SHP77 treated with DMSO at 0.1 percent for 48 hours (cell line): ENCODE measurements around the gene ABHD2.
"Not testable (repeated sequence)": the region's sequence is repeated elsewhere in the genome, so short reads cannot be mapped to it uniquely, and the experiment has no call there.

Experiments used
- DNase-seq: peaks from one replicate; lab custom pipeline; 2025; lab: John Stamatoyannopoulos, UW

The ABHD2 gene

GRCh38 chr15:89120479-89121000 is 32.3 kb downstream of the ABHD2 start:
- DNase-seq = not testable (repeated sequence)

GRCh38 chr15:89121414-89121813 is 33.2 kb downstream of the ABHD2 start:
- peak; percentile 75 for DNase-seq

GRCh38 chr15:89122505-89123180 is 34.4 kb downstream of the ABHD2 start:
- no peak for DNase-seq

DNA sequence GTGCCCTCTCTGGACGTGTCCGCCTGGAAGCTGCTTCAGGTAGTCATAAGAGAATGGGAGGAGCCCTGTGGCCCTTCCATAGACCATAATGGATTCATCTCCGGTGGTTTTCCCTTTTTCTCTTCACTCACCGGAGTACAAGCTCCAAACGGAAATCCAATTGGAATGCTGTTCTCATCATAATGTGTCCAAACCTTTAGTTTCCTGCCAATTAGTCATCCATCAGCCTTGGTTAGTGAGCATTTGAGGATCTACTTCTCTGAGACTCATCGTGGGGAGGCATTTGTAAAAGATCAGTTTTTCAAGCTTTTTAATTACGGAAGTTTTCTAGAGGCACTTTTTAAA is 34.9 kb downstream of the ABHD2 start:
- no peak for DNase-seq

- DNase-seq = no peak
Observed at GRCh38 chr15:89125088-89125826, 37.0 kb downstream of the ABHD2 start.

DNA sequence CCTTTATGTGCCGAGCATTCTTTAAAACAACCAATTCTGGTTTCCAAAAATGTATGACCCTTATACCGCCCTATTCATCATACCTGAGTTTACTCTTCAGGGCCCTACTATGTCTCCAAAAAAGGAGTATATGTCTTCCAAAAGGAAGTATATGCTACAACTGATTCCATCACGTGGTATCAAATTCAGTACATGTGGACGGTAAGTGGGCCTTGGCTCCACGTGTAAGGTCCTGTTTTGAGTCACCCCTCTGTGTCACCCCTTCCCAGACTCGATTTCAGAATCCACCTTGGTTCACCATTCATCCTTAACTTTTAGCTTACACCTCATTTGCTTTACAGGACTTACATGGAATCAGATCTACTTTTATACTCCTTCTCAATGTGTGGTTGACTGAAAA is 37.8 kb downstream of the ABHD2 start:
- DNase-seq = no peak

GRCh38 chr15:89127054-89127702 is 38.9 kb downstream of the ABHD2 start:
- DNase-seq = no peak

DNA sequence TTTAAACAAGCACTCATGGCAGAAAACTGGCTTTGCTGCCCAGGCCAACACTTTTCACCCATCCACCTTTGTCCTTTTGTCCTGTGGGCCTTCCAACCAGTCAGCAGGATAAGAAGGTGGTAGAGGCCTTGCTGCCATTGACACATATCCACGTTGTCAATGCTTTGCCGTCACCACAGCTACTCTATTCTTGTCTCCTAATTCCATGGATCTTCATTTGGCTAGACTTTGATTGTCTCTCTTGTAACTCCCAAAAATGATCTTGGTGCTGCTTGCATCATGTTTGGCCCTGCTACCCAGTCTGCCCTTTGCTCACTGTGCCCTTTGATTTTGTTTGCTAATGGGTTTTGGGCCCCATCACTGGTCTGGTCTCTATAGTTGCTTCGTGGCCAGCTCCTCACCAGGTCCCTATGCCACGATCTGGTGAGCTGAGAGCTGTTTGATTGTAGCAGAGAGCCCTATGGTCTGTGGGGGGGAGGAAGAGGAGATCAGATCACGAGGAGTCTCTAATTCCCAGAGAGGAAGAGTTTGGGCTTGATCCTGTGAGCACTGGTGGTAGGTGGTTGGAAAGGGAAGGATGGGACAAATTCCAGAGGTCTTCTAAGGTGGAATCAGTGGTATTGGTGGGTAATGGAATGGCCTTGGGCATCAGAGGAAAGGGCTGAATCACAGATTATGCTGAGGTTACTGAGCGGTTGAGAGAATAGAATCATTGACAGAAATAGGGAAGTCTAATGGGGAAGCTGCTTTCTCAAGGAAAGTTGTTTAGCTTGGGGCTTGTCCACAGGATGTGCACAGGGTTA is 40.3 kb downstream of the ABHD2 start:
- no peak for DNase-seq

- no peak for DNase-seq
Observed at GRCh38 chr15:89129123-89129815, 41.0 kb downstream of the ABHD2 start.

- DNase-seq = no peak
Observed at GRCh38 chr15:89129816-89130134, 41.5 kb downstream of the ABHD2 start.

DNA sequence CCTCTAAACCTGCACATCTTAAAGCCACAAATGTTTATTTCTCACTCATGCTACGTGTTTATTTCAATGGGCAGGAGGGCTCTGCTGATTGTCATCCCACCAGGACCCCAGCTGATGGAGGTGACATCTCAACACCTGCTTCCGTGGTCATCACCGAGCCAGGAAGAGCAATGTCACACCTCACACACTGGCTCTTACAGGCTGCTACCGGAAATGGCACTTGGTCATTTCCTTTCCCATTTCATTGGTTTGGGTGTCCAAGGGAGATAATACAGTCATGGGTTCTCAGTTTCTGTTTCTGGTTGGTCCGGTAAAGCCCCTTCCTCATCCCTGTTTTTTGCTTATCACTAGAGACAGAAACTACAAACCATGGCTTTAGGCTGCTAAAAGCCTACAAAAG is 41.9 kb downstream of the ABHD2 start:
- DNase-seq = no peak

GRCh38 chr15:89131731-89132130 is 43.5 kb downstream of the ABHD2 start:
- no peak for DNase-seq

DNA sequence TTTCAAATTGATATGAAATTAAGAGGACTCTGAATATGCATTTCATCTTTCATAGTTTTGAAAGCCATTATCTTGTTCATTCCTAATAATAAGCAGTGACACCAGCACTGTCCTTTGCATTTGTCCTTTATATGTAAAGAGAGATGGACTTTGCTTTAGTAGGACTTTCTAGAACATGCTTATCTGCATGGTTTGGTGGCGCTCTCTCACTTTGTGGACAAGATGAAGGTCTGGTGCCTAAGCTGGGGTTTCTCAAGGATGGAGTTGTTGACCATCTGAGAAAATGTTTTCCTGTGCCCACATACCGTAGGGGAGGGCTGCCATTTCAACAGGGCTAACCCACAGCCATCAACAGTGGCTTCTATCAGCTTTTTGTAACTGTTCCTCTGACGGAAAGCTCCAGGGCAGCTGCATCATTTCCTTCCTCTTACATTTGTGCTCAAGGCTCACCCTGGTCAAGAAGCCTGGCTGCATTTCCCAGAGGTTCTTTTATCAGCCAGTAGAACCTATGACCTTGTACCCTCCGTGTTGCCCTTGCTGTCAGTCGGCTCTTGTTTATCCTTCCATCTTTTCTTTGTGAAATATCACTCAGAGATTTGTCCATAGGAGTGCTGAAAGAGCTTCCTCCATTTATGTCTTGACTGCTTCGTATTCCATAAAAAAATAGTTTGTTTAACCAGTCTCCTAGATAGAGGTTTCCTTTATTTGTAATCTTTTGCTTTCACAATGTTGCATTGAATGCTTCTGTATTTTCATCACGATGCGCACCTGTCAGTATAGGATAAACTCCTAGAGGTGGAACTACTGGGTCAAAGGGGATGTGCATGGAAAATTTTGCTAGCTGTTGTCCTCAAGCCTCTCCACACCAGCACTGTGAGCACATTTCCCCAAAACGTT is 44.6 kb downstream of the ABHD2 start:
- no peak for DNase-seq

- not testable (repeated sequence) for DNase-seq
Observed at GRCh38 chr15:89135387-89136077, 47.3 kb downstream of the ABHD2 start.

DNA sequence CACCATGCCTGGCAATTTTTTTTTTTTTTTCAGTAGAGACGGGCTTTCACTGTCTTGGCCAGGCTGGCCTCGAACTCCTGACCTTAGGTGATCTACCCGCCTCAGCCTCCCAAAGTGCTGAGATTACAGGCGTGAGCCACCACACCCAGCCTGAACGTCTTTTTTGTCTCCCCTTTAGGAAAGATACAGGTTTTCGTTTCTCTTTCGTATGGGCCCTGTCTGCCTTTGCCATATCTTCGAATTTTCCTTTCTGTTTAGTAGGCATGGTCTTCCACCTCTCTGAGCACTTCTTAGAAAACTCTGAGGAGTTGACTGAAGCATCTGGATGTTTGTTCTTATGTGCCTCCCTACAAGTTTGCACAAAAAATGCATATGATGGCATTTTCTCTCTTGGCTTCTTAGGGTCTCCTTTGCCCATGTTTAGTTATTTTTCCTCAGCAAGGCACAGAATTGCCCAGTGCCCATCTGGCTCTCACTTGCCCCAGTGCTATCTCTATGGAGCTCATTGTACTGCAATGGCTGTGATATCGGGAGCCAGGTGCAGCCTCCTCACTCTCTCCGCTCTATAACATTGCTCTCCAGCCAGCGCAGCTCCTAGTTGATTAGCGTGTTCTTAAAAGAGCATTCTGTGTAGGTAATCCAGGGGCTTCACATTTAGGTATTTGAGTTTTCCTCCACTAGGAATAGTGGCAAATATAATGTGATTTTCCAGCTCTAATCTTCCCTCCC is 48.0 kb downstream of the ABHD2 start:
- DNase-seq = no peak

- DNase-seq = no peak
Observed at GRCh38 chr15:89136818-89137772, 48.8 kb downstream of the ABHD2 start.

DNA sequence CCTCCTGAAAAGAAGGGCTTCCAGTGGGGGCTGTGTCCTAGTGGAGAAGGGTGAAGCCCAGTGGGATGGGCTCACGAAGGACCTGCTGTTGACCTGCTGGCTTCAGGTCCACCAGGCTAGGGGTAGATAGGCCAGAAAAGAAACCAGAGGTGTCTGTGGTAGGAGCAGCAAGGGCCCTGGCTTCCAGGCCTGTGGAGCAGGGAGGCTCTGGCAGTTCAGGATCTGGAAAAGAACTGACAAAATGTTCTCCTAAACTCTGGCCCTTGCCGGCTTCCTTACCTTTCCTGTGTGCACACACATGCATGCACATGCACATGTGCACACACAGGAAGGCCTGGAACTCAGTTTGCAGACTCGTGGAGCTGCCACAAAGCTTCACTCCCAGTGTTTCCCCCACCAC is 49.7 kb downstream of the ABHD2 start:
- DNase-seq = no peak

- no peak for DNase-seq
Observed at GRCh38 chr15:89138999-89139612, 50.9 kb downstream of the ABHD2 start.
